Measurements from ENCODE around the gene NPRL2.
A peak's percentile ranks its signal among the peaks of the same experiment; 100 is the strongest.

Gene NPRL2

DNA sequence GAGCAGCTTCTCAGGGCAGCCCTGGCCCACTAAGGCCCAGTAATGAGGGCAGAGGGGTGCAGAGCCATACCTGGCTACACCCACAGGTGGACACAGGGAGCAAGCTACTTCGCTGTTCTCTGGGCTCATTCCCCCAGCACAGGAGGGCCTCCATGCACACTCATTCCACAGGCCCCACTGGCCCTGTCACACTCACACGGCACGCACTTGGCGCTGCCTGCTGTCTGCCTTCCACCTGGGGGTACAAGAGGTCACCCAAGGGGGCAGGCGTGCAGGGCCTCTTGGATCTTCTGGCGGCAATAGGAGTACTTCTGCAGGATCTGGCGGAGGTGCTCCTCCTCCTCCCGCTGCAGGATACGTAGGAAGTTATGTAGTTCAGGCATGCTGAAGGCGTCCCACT, 20.2 kb downstream of the NPRL2 start:
- no peak for DNase-seq

DNA sequence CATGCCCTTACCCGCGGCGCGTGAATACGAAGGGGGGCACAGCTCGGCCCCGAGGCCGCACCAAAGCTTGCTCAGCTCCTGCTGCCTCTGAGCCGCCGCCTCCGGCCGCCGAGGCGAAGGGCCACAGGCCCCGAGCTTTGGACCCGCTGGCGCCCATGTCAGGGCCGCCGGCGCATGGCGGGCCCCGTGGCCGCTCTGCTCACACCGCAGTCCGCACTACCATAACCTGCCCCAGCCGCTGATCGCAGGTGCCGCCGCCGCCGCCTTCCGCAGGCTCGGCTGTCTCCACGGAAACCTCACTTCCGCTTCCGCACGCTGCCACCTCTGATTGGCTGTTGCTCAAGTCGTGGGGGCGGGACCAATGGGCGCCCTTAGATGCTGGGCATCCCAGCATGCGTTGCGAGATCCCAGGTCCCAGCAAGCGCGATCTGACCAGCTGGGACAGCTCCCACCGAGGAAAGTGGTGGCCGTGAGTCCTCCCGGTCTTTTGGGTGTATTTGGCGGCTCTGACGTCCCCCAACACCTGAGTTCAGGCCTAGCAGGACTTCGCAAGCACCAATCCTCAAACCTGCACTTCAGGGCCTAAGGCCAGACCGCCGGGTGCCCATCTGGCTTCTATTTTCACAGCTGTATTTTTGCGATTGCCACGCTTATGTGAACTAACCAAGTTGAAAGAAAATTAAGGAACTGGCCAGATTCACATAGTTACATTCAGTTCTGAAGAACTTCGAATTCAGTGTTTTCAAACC, 22.5 kb downstream of the NPRL2 start, which contains the start of gene TUSC2:
Gene TUSC2, minus strand, starts transcription at position 281 of the 749 bp plus-strand sequence. Its CDS starts 124 bp downstream, at position 157.
- DNase-seq, result peak; percentile 50 to 99 (median 93)

DNA sequence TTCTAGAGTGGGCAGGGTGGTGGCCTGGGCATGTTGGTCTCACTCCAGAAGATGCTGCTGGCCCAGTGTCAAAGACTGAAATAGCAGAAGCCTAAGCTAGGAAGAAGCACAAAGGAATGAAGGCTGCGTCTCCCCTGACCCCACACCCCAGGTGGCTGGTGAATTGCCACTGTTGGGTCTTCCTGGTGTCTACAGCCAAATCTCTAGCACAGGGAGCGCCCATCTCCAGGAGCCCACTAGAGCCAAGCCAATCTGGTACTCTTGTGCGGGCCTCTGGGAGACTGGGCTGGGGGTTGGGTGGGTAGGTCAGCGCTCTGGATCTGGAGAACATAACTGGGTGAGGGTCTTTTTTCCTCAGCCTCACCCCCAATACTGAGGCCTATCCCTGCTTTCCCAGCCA, 23.4 kb downstream of the NPRL2 start:
- no peak for DNase-seq

DNA sequence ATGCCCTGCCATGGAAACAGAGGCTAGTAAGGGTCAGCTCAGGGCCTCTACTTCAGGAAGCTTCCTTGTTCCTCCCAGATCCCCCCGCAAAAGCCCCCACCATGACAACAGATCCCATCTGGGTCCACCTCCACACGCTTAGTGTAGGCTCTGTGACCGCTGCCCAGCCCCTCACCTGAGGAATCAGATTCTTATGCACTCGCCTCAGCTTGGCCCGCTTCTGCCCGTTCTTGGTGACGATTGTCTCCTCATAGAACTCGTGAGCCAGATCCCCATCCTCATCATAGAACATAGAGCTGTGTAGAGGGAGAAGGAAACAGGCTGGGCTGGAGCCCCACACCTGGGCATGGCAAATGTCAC, 24.4 kb downstream of the NPRL2 start:
- no peak for DNase-seq

DNA sequence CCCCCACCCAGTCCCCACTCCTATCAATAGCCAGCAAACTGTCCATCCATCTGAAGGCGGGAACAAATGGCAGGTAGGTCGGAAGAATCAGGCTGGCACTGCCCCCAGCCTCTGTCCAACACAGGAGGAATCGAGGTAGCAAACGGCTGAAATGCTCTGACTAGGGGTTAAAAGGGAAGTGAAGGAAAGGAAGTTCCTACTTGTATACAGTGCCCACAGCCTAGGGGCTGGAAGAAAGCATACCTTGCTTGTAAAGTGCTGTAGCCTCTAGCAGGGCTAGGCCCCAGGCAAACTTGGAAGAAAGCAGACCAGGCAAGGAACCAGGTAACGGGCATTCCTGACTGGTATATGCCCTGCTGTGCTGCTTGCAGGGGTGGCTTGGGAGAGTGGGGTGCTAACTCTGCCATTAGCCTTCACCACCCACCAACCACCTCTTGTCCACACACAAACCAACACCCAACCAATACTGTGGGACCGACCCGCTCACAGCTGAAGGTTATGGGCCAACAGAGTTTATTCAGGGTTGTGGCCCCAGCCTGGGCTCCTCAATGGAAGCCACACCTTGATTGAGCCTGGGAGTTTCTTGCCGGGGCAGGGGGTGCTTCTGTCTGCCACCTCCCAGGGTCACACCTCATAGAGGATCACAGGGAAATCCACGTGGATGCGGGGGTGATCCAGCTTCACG, 24.9 kb downstream of the NPRL2 start:
- DNase-seq, result no peak

DNA sequence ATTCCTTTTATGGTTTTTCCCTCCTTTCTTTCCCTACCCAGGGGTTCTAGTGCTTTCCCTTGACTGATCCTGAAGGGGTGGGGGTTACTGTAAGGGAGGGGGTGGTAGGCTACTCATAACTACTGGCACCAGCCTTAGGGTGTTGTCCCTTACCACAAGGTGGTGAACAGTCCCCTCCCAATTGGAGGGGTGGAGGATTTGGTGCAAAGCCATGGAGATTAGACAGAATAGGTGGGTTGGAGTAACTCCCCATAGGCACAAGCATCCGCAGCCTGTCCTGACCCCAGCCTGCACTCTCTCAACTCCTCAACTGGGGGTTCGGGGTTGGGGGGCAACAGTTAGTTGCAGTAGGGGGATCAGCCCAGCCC, 25.5 kb downstream of the NPRL2 start:
- no peak for DNase-seq

DNA sequence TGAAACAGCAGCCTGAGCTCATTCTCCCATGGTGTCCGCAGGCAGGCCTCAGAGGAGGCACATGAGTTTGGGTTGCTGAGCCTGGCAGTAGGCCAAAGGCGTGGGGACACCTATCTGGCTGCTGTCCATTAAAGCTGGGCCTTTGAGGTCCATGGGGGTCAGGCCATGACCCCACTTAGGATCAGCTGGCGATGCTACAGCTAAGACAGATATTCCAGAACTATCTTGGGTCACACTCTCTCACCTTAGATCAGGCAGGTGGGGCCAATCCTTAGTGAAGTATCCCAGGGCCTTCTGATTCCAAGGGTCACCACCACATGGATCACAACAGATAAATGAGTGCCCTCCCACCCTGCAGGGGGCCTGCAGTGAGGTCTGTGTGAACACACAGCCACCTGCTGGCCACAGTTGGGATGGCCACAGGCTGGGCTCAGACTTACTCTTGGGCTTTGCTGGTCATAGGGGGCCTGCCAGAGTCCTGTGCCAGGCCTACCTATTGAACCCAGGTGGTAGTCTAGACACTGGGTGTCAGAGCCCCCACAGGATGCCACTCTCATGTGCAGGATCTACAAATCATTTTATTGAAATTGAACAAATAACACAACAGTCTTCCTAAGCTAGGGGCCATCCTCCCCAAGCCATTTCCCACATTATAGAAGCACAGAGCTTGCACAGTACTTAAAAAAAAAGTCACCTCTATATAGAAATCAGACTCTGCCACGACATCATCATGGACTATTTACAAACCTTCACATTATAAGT, 26.0 kb downstream of the NPRL2 start:
- DNase-seq, result peak in 47 of 58 donors; percentile 20 to 77 (median 50)

DNA sequence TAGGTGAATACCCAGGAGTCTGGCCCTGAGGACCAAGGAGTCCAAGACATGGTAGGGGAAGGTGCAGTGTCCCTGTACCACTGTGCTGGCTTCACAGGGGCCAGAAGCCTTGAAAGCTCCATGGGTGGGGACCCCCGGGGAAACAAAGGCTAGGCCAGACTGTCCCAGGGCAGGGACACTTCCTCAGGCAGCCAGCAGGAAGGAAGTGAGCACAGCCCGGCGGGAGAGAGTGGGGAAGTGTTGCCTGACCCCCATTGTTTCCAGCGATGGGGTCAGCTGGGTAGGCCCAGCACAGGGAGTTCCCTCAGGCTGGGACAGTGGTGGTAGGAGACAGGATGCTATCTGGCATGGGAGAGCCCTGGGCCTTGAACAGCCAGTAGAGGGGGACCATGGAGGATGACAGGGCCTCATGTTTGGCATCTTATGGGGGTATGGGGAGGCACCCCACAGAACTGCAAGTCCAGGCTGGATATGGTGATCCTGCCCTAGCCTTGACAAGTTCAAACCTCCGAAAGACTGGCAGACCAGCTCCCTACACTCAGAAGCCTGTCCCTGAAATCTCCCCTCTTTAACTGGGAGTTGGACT, 26.9 kb downstream of the NPRL2 start:
- DNase-seq, result no peak

DNA sequence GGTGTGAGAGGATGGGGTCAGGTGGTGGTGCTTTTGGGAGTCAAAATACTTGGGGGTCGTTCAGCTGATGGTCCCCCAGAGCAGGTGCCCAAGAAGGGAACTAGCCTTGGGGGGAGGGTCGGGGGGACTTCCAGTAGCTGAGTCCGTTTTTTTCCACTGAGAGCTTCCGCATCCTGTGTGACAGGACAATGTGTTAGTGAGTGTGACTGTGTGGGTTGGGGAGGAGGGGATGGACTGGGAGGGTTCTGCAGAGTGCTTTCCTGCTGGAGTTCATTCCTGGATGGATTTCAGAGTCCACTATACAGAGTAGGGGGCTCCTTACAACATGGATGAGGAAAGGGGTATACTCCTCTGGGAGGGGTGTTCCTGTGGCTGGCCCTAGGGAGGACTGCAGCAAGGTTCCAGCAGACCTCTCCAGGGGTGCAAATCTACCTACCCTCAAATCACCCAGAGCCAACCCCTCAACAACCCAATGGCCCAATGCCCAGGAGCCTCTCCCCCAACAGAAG, 27.4 kb downstream of the NPRL2 start:
- DNase-seq, result peak in 1 of 58 donors; percentile 9

DNA sequence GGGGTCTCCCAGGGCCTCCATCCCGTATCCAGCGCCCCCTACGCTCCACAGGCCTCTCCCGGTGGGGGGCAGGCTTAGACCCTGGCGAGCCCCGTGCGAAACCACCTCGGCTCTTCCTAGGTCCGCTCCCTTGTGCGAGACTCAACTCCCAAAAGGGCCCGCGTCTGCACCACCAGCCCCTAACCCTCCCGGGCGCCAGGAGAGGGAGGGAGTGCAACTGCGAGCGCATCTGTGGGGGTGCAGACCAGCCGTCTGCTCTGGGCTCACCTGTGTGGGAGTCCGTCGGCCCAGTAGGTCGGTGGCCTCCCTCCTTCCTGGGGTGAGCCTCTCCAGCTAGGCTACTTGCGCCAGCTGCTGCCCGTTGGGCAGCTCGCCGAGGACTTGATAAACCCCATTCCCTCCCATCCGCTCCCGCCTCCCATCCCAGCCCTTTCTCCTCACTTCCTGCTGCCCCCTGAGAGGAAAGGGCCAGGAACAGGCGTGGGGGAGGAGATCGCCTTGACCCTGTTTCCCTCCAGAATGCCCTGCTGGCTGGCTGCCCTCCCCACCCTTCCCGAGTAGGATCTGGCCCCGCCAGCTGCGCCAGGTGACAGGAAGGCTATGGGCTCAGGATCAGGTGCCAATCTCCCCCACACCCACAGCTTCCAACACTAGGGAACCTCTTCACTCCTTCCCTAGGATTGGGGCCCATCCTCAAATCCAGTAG, 28.0 kb downstream of the NPRL2 start, which contains the start of gene HYAL2:
Gene HYAL2, minus strand, starts transcription at position 360 of the 706 bp plus-strand sequence. CDS start 2,256 bp downstream, outside the sequence.
- no peak for DNase-seq

DNA sequence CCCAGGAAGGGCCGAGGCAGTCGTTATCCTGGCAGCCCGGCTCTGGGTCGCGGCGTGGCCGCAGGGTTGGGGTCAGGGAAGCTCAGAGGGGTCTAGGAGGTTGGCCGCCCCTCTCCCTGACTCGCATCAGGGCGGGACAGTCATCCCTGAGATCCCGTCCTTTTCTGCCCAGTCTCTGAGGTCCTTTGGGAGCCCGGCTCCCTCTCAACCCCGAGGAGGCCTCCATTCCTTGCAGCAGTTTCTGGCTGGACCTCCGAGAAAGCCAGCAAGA, 28.5 kb downstream of the NPRL2 start:
- DNase-seq, result no peak

DNA sequence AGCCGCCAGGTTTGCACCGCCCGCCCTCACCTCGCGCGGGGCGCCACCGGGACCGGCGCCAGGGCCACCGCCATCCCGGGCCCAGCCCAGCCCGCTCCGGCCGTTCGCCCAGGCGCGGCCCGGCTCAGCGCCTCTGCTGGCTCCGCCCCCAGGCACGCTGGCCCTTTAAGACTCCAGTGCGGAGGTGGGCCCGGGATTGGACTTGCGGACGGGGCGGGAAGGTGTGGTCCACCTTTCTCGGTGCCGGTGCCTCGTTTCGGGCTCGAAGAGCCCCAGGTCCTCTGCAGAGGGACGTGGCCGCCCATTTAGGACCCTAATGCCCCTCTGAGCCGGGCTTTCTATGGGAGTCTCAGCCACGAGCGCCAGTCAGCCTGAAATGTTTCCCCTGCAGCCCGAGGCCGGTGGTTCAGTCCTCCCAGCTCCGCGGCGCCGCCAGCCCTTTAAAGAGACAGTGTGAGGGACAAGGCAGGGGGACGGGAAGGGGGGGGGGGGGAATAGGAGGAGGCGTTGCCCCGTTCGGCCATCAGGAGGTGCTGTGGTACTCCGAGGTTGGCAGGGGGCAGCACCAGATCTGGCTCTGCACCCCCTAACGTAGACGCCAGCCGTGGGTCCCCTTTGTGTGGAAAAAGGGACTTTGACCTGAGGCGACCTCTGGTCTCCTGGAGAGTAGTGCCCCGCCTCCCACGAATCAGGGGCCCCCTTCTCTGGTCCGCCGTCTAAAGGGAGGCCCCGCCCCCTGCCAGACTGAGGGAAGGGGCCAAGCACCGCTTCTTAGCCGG, 29.1 kb downstream of the NPRL2 start:
- peak; percentile 52 to 96 (median 89) for DNase-seq

DNA sequence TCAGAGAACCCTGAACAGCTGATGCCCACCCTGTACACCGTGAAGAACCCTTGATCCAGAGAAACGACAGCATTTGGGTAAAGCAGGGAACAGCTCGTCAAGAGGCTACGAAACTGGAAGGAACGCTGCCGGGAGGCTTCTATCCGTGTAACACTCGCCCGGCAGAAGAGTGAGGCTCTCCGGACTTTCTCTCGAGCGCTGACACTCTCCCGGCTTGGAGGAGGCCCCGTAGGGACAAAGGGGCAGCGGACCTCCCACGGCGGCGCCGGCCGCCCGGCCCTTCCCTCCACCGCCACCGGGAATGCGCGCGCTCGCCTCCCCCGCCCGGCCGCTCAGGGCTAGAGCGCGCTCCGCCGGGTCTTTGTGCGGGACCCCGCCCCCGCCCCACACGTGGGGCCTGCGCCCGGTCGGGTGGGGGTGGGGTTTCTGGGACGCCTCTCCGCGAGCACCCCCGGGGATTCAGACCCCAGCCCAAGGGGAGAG, 29.7 kb downstream of the NPRL2 start:
- DNase-seq, result peak in 57 of 58 donors; percentile 43 to 96 (median 85)

DNA sequence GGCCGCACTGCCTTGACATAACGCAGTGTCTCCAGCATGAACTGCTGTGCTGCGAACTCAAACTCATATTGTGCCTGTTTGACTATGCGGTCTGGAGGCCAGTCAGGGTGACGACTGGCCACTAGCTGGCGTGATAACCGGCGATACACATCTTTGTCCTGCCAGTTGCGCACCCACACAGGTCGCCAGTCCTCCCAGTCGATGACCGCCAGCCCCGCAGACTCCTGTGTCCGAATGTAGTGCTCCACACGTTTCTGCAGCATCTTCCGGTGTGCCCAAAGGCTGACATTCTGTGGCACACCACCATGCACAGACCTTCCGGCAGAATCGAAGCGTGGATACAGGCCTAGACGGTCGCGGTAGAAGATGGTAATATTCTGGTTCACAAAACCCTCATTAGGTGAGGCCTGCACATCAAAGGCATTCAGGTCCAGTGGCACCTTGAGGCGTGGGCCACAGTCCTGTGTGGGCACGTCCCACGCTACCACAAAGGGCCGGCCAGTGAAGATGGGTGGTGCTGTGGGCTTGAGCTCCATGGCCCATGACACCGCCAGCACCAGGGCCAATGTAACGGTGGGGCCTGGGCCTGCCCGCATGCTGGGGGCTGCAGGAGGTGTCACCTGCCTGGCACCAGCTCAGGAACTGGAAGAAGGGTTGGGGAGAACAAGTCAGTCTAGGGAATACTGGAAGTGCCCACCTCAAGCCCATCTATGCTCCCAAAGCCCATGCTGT, 30.5 kb downstream of the NPRL2 start:
- no peak for DNase-seq

DNA sequence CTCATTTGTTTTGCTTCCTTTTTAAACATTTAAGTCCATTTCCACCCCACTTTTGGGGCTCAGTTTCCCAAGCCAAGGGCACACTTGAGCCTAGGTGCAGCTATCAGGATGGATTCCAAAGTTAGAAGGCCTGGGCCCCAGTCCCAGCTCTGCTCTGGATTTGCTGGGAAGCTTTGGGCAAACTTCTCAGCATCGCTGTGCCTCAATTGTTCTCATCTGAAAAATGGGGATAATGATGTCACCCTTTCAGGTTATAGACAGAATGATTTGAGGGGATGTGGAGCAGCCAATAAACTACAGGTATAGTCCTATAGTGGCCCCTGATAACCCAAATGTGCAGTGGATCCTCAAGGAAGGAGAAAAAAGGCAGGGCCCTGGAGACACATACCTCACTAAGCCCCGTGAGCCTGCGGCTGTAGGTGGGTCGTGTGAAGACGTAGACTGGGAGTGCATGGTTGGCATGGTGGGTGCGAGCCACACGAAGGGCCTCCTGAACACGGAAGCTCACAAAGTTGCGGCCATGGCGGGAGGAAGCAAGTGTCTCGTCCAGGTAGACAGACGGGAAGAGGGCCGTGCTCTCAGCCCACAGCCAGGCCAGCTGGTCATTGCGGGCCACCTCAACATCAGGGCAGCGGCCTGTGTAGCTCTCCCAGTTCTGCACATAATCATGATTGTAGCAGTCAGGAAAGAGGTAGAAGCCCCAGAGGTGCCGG, 31.2 kb downstream of the NPRL2 start:
- no peak for DNase-seq

DNA sequence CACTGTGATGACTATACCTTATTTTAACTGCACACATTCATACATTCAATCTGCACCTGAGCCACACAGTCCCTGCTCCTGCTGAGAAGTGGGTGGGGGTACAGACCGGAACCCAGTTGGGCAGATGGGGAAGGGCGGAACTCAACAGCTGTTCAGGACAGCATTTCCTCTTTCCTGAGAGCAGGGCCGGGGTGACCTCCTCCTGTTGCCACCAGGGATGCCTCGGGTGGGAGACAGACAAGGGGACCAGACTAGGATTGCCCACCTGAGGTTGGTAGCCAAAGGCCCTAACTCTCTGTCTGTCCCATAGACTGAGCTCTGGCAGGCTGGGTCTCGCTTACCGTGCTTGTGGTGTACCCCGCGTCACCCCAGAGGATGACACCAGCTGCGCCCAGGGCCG, 32.0 kb downstream of the NPRL2 start:
- no peak for DNase-seq

DNA sequence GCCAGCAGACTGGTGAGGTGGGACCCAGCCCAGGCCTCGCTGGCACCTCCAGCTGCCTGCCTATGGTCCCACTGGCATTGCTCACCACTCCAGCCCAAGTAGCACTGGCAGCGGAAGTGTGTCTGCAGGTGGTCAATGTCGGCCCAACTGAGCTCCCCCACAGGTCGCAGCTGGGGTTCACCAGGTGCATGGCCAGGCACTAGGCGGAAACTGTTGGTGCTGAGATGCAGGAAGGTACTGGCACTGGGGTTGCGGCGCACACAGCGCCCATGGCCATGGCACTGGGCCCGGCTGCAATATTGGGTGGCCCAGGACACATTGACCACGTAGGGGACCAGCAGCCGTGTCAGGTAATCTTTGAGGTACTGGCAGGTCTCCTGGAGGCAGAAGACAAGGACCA, 32.4 kb downstream of the NPRL2 start:
- DNase-seq, result no peak

DNA sequence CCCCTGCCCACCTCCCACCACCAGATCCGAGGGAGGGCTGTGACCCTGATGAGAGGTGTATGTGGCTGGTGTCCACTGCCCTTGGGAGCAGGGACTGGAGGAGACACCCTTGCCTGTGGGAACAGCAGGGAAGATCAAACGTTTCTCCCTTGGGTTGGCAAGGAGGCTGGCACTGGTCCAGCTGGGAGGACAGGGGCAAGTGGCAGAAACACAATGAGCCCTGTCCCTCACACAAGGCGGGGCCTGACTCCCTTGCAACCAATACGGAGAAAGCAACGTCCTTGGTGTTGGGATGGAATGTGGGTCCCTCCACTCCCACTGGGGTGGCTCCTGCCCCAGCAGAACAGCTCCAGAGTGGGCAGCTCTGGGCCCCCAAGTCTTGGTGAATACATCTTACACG, 33.3 kb downstream of the NPRL2 start:
- peak in 1 of 58 donors; percentile 25 for DNase-seq

Measured in anterior cingulate cortex (tissue), 58 donors.